GM12873 (cell line): ENCODE measurements around the gene GRM8.

Experiments
- TF ChIP-seq, protein P1 (sequence below): IDR thresholded peaks from 2 replicates; pipeline ENCODE4 v1.5.1; 2012; ENCODE audit warnings: low read depth, mild to moderate bottlenecking, moderate library complexity, low read length, control low read depth; ENCODE audit not compliant: insufficient read depth; ENCODE audit errors: missing control alignments

The GRM8 gene

DNA sequence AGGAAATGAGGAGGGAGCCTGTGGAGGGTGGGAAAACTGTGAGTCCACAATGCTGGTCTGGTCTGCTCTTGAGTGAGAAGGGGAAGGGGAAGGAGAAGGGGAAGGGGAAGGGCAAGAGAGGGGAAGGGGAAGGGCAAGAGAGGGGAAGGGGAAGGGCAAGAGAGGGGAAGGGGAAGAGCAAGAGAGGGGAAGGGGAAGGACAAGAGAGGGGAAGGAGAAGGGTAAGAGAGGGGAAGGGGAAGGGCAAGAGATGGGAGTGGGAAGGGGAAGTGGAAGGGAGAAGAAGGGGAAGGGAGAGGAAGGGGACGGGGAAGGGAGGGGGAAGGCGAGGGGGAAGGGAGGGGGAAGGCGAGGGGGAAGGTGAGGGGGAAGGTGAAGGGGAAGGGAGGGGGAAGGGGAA, 213.2 kb downstream of the GRM8 start:
- TF ChIP-seq, protein P1, sequence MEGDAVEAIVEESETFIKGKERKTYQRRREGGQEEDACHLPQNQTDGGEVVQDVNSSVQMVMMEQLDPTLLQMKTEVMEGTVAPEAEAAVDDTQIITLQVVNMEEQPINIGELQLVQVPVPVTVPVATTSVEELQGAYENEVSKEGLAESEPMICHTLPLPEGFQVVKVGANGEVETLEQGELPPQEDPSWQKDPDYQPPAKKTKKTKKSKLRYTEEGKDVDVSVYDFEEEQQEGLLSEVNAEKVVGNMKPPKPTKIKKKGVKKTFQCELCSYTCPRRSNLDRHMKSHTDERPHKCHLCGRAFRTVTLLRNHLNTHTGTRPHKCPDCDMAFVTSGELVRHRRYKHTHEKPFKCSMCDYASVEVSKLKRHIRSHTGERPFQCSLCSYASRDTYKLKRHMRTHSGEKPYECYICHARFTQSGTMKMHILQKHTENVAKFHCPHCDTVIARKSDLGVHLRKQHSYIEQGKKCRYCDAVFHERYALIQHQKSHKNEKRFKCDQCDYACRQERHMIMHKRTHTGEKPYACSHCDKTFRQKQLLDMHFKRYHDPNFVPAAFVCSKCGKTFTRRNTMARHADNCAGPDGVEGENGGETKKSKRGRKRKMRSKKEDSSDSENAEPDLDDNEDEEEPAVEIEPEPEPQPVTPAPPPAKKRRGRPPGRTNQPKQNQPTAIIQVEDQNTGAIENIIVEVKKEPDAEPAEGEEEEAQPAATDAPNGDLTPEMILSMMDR: no peak

DNA sequence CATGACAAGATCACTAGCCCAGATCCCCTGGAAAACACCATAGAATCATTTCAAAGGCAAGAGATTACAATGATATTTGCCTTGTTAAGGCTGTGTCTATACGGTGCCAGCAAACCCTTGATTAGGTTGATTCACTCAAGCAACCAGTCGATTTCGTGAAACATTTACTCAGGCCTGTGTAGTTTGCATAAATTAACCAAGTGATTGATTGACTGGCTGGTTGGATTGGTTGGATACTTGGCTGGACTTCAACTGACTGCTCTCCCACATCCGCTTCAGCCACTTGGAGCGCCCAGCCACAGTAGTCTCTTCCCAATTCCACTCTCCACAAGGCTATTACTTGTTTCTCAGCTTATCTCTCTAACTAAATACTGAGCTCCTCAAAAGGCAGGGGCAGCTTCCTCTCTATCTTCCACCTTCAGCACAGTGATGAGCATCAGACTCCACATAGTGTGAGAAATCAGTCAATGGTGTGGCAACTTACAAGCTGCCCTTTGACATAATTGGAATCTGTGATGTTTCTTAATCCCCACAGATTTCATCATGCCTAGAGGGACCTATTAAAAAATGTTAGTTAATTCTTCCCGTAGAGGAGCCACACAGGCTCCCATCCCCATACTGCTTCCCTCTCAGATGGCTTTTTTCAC, 217.4 kb downstream of the GRM8 start:
- TF ChIP-seq, protein P1: no peak

DNA sequence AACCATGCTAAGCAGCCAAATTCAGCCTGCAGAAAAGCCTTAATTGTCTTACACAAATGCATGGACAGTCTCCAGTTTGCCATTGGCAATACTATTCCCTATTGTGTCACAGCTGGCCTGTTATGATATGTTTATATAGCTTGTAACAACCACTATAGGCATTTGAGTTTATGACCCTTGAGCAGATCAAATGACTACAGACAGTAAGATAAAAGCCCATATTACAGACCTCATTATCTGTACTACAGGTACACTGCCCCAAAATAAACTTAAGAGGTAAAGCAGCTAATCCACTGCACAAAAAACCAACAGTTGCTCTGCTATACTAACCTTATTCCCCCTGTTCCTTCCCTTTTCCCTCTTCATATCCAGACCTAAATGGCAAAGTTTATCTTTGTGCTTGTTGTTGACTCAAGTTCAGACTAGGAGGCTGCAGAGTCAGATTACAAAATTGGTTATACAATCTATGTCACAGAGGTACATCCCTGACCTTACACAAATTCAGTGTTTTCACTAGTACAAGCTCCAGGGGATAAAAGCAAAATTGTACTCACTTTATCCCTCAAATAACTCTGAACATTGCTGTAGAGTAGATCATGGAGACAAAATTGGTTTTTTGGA, 218.4 kb downstream of the GRM8 start:
- TF ChIP-seq, protein P1: no peak

DNA sequence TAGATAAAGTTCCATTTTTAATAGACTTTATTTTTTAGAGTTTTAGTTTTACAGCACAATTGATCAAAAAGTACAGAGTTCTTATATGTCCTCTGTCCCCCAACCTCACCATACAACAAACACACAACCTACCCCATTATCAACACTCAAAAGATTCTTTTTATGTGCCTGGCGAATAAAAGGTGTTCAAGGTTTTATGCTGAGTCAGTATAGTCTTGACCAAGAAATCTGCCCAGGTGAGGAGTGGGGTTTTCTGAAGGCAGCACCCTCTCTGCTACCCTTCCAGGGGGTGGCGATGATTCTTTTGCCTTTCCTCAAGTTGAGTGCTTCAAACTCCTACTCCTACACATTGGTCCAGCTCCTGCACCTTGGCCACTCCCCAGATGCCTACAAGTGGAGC, 222.9 kb downstream of the GRM8 start:
- TF ChIP-seq, protein P1: no peak

DNA sequence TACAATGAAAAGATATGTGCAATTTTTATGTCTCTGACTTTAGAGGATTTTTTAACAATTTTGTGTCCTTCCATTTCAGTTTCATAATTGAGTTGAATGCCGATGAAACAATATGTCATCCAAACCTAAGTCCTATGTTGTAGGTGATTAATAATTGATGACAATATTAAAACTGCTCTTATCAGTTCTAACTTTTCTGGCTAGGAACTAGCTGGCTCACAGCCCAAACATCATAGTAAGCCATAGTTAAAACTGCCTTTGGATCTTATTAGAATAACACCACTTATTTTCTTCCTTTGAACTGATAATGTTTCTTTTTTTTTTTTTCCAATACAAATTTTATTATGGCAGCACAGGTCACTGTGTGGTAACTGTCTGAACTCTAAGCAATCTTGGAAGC, 230.9 kb downstream of the GRM8 start:
- TF ChIP-seq, protein P1: no peak

DNA sequence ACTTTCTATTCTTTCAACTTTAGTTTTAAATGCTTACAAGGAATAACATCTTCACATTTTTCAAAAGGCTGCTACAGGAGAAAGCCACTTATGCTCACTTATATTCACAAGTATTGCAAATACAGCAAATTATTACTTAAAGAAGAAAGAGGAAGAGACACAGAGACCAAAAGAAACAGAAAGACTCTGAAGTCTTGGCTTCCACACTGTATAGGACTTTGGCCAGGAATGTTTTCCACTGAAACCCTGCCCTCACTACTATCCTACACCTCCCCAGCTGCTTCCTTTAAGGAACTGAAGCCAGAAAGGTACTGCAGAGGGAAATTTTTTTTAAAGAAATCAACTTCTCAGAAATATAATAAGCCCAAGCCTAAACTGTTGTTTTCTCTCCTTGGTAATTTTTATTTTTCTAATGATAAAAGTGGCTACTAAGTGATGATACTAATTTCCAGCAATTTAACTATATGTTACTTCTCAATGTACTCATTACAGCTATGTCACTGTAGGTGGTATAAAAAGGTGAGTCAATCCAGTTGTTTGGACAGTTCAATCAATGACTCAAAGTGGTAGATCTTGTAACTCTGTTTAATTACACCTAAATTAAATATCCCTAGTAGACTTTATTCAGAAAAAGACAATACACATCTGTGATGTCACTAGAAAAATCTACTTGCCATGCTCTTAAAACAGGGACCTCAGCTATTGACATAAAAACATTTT, 231.6 kb downstream of the GRM8 start:
- TF ChIP-seq, protein P1: no peak

DNA sequence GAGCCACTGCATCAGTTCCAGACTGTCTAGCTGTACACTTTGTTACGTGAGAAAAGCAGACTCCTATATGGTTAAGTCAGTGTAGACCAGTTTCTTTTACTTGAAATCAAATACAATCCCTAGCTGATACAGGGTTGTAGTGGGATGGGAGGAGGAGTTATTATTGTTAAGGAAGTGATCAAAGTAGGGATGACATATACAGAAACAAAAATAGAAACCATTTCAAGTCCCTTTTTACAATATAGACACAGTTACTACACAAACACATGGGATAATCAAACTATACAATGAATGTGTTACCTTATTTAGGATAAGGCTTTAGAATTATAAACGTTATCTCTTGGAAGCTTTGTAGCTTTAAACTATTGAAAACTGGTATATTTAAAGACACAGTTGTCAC, 233.9 kb downstream of the GRM8 start:
- TF ChIP-seq, protein P1: no peak
